HepG2 (cell line): Measurements from ENCODE around the gene KCND3. TPM values are rescaled to one million over a fixed set of nuclear protein-coding genes. Genes with fewer than 3 reads are reported as not detected.

ENCODE experiments used
- ATAC-seq: fragments of 200-7000 bp; cut with Tn5 transposase; 3 replicates; pipeline ENCODE4 v1.9.1; 2020; ENCODE audit warnings: mild to moderate bottlenecking, moderate library complexity
- BruUV-seq: library from RNA; stranded (reverse); fragments of 400-500 nt; replicated peaks from 2 replicates; lab custom pipeline; 2021; lab: Mats Ljungman, UMichigan
- CTCF ChIA-PET: fragments of 300-600 bp; formaldehyde crosslinking; extraction: SDS; loops from one replicate; lab custom pipeline; 2021; ENCODE audit warnings: low total read pairs, inconsistent platforms, low intra/inter-chr PET ratio; lab: Yijun Ruan, JAX
- POLR2A ChIA-PET: fragments of 350-600 bp; sonication (Branson Sonifier 250); formaldehyde crosslinking; loops from one replicate; lab custom pipeline; 2020; ENCODE audit warnings: antibody characterized with exemption, inconsistent platforms; lab: Yijun Ruan, JAX
- DNase-seq: peaks from one replicate; pipeline ENCODE4 v3.0.0-alpha.2; 2015; ENCODE audit warnings: low spot score
- FAIRE-seq: peaks from 3 replicates; lab custom pipeline; 2011; peaks lifted over from hg19 to GRCh38; lab: Jason Lieb, UNC
- H2AFZ ChIP-seq: one replicate; pipeline ENCODE4 v1.6.1; 2011; ENCODE audit warnings: low read length, inconsistent platforms
- H3K27ac ChIP-seq: fragments of 300-600 bp; 3 replicates; pipeline ENCODE4 v1.8.0; 2011; ENCODE audit warnings: mixed run types, mild to moderate bottlenecking, mixed read lengths, low read length, inconsistent platforms; ENCODE audit not compliant: insufficient read depth; ENCODE audit errors: extremely low read length
- H3K27me3 ChIP-seq, 2 experiments: fragments of 200-600 bp in 1 of 2; 2 replicates in 1 of 2; 3 replicates in 1 of 2; pipeline versions ENCODE4 v1.6.0 to v1.8.0; 2011; ENCODE audit warnings: low read length in 2 of 2, mild to moderate bottlenecking in 2 of 2, moderate library complexity in 2 of 2, inconsistent platforms in 1 of 2; ENCODE audit not compliant: insufficient read depth in 2 of 2, control insufficient read depth in 1 of 2
- H3K36me3 ChIP-seq, 2 experiments: fragments of 200-600 bp in 1 of 2; replicated peaks in 1 of 2; 2 replicates in 1 of 2; 3 replicates in 1 of 2; pipeline versions ENCODE4 v1.5.1 to v1.8.0; 2011; ENCODE audit warnings: low read length in 2 of 2, inconsistent platforms in 1 of 2; ENCODE audit not compliant: insufficient read depth in 2 of 2, control insufficient read depth in 1 of 2
- H3K4me1 ChIP-seq: 2 replicates; pipeline ENCODE4 v1.5.1; 2012; ENCODE audit warnings: low read length, inconsistent platforms; ENCODE audit not compliant: insufficient read depth
- H3K4me2 ChIP-seq: 2 replicates; pipeline ENCODE4 v1.6.0; 2011; ENCODE audit warnings: low read depth, low read length, inconsistent platforms
- H3K4me3 ChIP-seq, 3 experiments: fragments of 200-600 bp in 1 of 3; sonication (generic), shearing (Covaris generic) in 1 of 3; replicated peaks in 1 of 3; 2 replicates each; pipeline ENCODE4 v1.5.1; 2011 to 2016; ENCODE audit warnings: low read length in 3 of 3, inconsistent platforms in 2 of 3, low read depth in 2 of 3, mild to moderate bottlenecking in 2 of 3, control low read depth in 1 of 3, mixed read lengths in 1 of 3; ENCODE audit not compliant: insufficient read depth in 1 of 3
- H3K79me2 ChIP-seq: one replicate; pipeline ENCODE4 v1.6.1; 2011; ENCODE audit warnings: low read length, inconsistent platforms; ENCODE audit not compliant: insufficient read depth
- H3K9ac ChIP-seq: 2 replicates; pipeline ENCODE4 v1.6.0; 2011; ENCODE audit warnings: mild to moderate bottlenecking, low read depth, low read length, inconsistent platforms; ENCODE audit not compliant: insufficient read depth
- H3K9me3 ChIP-seq: 2 replicates; pipeline ENCODE4 v1.5.1; 2012; ENCODE audit warnings: mild to moderate bottlenecking, low read length
- H4K20me1 ChIP-seq: 2 replicates; pipeline ENCODE4 v1.6.0; 2011; ENCODE audit warnings: inconsistent platforms, mild to moderate bottlenecking, low read length, moderate library complexity; ENCODE audit not compliant: insufficient read depth
- ASH2L ChIP-seq: fragments of 300-600, 200-600 bp; sonication (generic); IDR thresholded peaks from 2 replicates; pipeline ENCODE4 v1.7.0; 2017; ENCODE audit warnings: low read depth, mild to moderate bottlenecking, moderate library complexity, mixed read lengths, low read length; ENCODE audit not compliant: insufficient read length
- ATM ChIP-seq: fragments of 450-650 bp; IDR thresholded peaks from 2 replicates; pipeline ENCODE4 v1.7.1; 2017; ENCODE audit warnings: mild to moderate bottlenecking, borderline replicate concordance
- FOXC1 ChIP-seq: sonication (generic); formaldehyde crosslinking; IDR thresholded peaks from 2 replicates; pipeline ENCODE4 v1.8.0; 2022; ENCODE audit warnings: mild to moderate bottlenecking, missing genetic modification reagents, borderline replicate concordance
- MED1 ChIP-seq: sonication (generic); formaldehyde crosslinking; IDR thresholded peaks from 2 replicates; pipeline ENCODE4 v1.4.0; 2020; ENCODE audit warnings: missing genetic modification reagents
- SIN3A ChIP-seq: IDR thresholded peaks from 2 replicates; pipeline ENCODE4 v1.6.1; 2011; ENCODE audit warnings: low read depth, mild to moderate bottlenecking, control low read depth, low read length, borderline replicate concordance
- SKI ChIP-seq: fragments of 450-650 bp; IDR thresholded peaks from one replicate; pipeline ENCODE4 v1.6.1; 2018; ENCODE audit warnings: mild to moderate bottlenecking; ENCODE audit not compliant: partially characterized antibody
- ZNF660 ChIP-seq: sonication (generic); formaldehyde crosslinking; IDR thresholded peaks from 2 replicates; pipeline ENCODE4 v1.5.1; 2020; ENCODE audit warnings: mild to moderate bottlenecking, low read depth, missing genetic modification reagents, borderline replicate concordance
- ZNF710 ChIP-seq: sonication (generic); formaldehyde crosslinking; IDR thresholded peaks from 2 replicates; pipeline ENCODE4 v1.5.0; 2020; ENCODE audit warnings: mild to moderate bottlenecking, missing genetic modification reagents, borderline replicate concordance
- ZNF766 ChIP-seq: sonication (generic); formaldehyde crosslinking; IDR thresholded peaks from 2 replicates; pipeline ENCODE4 v1.5.0; 2020; ENCODE audit warnings: missing genetic modification reagents, borderline replicate concordance
- ZSCAN29 ChIP-seq: sonication (generic); formaldehyde crosslinking; conservative IDR thresholded peaks from 2 replicates; pipeline ENCODE4 v1.4.0; 2020; ENCODE audit warnings: mild to moderate bottlenecking, missing genetic modification reagents
- ZUFSP ChIP-seq: sonication (generic); formaldehyde crosslinking; IDR thresholded peaks from 2 replicates; pipeline ENCODE4 v1.9.0; 2021; ENCODE audit warnings: missing genetic modification reagents, mild to moderate bottlenecking, borderline replicate concordance
- WGBS: methylation state at CpG from one replicate; pipeline ENCODE4 v1.1.6; 2017; ENCODE audit warnings: low lambda C conversion rate; 5-methylcytosine and 5-hydroxymethylcytosine counted together
- in situ Hi-C: cut with HindIII; loops from 2 replicates; pipeline ENCODE4 v1.10.0; 2017; ENCODE audit warnings: low pct_unique_long_range_greater_than_20kb; ENCODE audit not compliant: extremely low pct_ligation_motif_present
- intact Hi-C: fragments of 100-400 bp; cut with micrococcal nuclease; formaldehyde crosslinking; loops from one replicate; pipeline ENCODE4 v1.10.0; 2022; ENCODE audit not compliant: unreplicated experiment
- polyA plus RNA-seq, 8 experiments: library from polyadenylated mRNA; depleted of rRNA in 3 of 8; stranded (reverse) in 7 of 8; unstranded in 1 of 8; fragments of >200 nt; fragmentation: Illumina TruSeq in 4 of 8; extraction: Trizol in 4 of 8; gene quantifications; 2 replicates each; pipeline versions ENCODE4 v1.2.1 to v1.2.3, GENCODE V29; 2011 to 2016; ENCODE audit warnings: low read depth in 4 of 8, missing spikeins in 1 of 8, mixed read lengths in 1 of 8; ENCODE audit not compliant: insufficient read depth in 1 of 8
- total RNA-seq, 5 experiments: library from RNA; depleted of rRNA; stranded (reverse); fragments of >200 nt; fragmentation: Illumina TruSeq; extraction: Trizol; gene quantifications; 2 replicates each; pipeline ENCODE4 v1.2.3, GENCODE V29; 2016; ENCODE audit warnings: low read depth in 1 of 5

KCND3 gene
- total and polyA plus RNA-seq, 2 of the 13 experiments (the other 11 are each of a cell fraction or from before 2014, with no cell fraction given), result 0.04 TPM; not detected in 1

GRCh38 chr1:111847466-111847865 lies 142.0 kb downstream of the KCND3 start:
- Histone ChIP-seq H3K79me2 (no peaks in the 10 kb centered on the region), H2AFZ (no peak overlapping the region), H3K4me2 (no peak overlapping the region), H3K27me3 (peaks cover 5 to 18% of the 10 kb centered on the region in 2 experiments; a peak in 4 of 5 replicates), H3K4me3 (no peak overlapping the region), H3K4me1 (no peaks in the 10 kb centered on the region), H3K9ac (no peak overlapping the region), H3K27ac (no peak overlapping the region), H3K9me3 (no peaks in the 10 kb centered on the region), H4K20me1 (no peaks in the 10 kb centered on the region), H3K36me3 (no peaks in the 10 kb centered on the region)
- POLR2A ChIA-PET, result no interaction called here
- no peak for DNase-seq
- intact Hi-C loops (no loop called here), in situ Hi-C loops (no loop called here)
- no peak for ATAC-seq
- FAIRE-seq, result no peak
- WGBS, result 53% methylated on average over 10 of the region's 10 CpGs
- TF ChIP-seq MED1 (no peak), ZUFSP (CRISPR knock-in tag) (no peak), ATM (no peak), SKI (no peak), FOXC1 (no peak), SIN3A (no peak), ZNF660 (CRISPR knock-in tag) (no peak), ZSCAN29 (CRISPR knock-in tag) (no peak), ZNF766 (CRISPR knock-in tag) (no peak), ASH2L (no peak), ZNF710 (CRISPR knock-in tag) (no peak)
- no TSS peak for BruUV-seq
- CTCF ChIA-PET, result no interaction called here
